HG03460 (cell line): ENCODE data around the gene RFWD3.
"Not testable (repeated sequence)": the region's sequence is repeated elsewhere in the genome, so short reads cannot be mapped to it uniquely, and the experiment has no call there.

Experiments used
- ATAC-seq: cut with Tn5 transposase; IDR thresholded peaks from one replicate; pipeline ENCODE4 v1.9.1; 2021; ENCODE audit not compliant: unreplicated experiment

RFWD3 gene

DNA sequence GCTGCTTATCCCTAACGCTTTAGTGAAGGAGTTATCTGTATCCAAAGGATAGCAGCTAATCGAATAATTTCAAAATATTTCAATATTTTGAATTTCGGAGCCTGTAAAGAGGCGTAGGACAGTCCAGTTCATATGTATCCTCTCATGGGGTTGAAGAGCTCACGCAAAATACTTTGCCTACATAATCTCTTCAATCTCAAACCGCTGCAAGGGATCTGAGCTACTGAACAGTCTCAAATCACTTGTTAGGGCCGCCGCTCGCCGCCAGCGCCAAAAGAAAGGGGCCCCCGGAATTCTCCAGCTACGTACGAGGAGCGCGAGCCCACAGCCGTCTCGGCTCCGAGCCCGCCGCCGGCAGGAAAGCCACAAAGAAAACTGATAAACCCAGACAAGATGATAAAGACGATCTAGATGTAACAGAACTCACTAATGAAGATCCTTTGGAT lies 601 bp upstream of the RFWD3 start:
- ATAC-seq: no peak

DNA sequence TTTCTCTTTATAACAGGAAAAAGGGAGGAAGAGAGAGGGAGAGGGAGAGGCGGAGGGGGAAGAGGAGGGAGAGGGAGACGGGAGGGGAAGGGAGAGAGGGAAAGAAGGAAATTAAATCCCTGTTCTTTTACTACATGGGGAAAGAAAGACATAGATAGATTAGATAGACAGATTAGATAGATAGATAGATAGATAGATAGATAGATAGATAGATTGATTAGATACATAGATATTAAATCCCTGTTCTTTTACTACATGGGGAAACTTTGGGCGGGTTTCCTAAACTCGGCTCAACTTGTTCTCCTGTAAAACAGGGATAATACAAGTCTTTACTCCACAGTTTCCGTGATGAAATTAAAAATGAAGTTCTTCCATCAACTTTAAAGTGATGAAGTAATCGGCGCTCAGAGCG lies 661 bp downstream of the RFWD3 start:
- no peak for ATAC-seq

DNA sequence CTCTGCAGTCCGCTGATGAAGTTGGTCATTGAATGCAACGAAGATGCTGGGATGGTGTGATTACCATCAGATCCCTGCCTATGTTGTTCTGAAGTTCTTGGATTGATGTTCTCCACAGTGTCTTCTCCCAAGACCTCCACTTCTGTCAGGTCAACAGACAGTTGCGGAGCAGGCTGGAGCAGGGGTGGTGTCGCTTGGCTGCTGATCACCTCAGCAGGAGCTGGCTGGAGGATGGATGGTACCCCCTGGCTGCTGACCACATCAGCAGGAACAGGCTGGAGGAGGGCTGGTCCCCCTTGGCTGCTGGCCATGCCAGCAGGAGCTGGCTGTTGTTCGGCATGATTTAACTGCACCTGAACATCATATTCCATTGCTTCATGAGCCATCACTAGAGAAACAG lies 5.6 kb downstream of the RFWD3 start:
- no peak for ATAC-seq

DNA sequence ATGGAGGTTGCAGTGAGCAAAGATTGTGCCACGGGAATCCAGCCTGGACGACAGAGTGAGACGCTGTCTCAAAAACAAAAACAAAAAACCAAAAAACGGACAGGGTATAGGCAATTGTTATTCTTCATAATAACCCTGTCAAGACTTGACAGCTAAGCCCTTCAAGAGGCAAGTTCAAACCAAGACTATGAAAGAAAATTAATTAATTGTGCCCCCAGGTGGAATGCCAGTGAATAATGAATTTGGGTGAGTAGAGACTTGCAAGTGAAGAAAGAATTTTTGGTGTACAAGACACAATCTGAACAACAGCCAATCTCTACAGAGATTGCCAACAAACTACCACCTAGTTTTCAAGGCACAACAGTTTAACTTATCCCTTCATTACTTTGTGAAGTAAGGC lies 6.3 kb downstream of the RFWD3 start:
- ATAC-seq: no peak

DNA sequence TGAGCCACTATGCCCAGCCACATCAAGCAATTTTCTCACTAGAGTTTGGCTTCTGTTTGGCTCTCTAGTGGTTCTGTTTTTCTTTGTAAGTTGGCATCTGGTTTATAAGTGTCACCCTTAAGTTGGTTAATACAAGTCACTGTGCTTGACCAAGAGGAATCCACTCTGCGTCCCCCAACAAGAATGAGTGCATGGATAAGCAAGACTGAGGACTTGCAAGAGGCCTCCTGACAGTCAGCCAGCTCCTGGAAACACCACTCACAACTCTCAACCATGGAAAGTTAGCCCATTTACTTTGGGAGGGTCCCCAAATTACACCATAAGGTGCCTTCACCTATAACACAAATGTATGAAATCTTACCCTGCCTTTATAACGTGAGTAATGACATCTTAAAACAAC lies 7.6 kb downstream of the RFWD3 start:
- ATAC-seq: no peak

- no peak for ATAC-seq
Observed at GRCh38 chr16:74657870-74658642, 8.6 kb downstream of the RFWD3 start.

- no peak for ATAC-seq
Observed at GRCh38 chr16:74654536-74655050, 12.1 kb downstream of the RFWD3 start.

DNA sequence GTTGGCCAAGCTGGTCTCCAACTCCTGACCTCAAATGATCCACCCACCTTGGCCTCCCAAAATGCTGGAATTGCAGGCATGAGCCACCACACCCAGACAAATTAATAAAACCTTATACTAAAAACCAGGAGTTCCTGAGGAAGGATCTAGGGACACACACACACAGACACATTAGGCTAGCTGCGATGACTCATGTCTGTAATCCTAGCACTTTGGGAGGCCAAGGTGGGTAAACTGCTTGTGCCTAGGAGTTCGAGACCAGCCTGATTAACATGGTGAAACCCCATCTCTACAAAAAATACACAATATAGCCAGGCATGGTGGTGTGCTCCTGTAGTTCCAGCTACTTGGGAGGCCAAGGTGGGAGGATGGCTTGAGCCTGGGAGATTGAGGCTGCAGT lies 13.8 kb downstream of the RFWD3 start:
- not testable (repeated sequence) for ATAC-seq

DNA sequence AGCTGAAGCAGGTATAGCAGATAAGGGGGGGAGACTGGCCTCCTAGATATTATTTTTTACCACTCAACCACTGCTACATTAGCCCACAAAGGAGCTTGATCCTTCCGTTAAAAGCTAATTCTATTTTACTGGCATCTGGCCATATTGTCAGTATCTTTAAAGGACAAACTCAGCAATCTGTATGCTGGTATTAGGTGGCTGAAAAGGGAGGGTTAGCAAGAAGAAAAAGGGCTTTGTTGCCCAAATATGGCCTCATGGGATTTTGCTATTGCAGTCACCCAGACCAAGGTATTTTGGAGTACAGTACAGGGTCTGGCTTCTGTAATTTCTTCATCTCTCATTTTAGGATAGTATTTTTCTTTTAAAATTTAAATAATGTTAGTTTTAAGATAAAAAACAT lies 14.4 kb downstream of the RFWD3 start:
- no peak for ATAC-seq

DNA sequence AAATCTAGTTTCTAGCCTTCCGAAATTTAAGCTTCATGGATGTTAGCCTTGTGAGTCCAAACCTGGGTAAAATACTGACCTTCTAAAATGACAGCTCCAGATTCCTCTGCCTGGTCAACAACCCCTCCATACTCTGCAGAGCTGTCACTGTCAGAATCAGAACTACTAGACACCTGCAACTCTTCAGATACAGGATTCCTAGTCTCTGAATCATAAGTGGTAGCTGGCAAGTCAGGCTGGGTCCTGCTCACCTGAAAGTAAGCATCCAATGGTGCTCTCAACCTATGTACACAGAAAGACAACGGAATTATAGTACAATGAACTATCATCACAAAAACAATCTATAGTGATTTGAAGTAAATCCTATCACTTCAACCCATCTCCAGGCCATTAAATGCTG lies 14.8 kb downstream of the RFWD3 start:
- no peak for ATAC-seq

GRCh38 chr16:74650966-74651567 lies 15.6 kb downstream of the RFWD3 start:
- ATAC-seq: no peak

- ATAC-seq: no peak
Observed at GRCh38 chr16:74649839-74650504, 16.7 kb downstream of the RFWD3 start.

DNA sequence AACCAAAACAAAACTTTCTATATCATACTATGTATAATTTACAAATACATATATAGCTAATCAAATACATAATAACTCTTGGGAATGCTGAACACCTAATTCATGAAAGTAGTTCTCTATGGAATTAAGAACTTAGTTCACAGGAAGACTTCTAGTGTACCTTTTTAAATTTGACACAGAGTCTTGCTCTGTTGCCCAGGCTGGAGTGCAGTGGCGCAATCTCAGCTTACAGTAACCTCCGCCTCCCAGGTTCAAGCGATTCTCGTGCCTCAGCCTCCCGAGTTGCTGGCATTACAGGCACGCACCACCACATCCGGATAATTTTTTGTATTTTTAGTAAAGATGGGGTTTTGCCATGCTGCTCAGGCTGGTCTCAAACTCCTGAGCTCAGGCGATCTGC lies 24.7 kb downstream of the RFWD3 start:
- no peak for ATAC-seq

- no peak for ATAC-seq
Observed at GRCh38 chr16:74637742-74638453, 28.8 kb downstream of the RFWD3 start.

DNA sequence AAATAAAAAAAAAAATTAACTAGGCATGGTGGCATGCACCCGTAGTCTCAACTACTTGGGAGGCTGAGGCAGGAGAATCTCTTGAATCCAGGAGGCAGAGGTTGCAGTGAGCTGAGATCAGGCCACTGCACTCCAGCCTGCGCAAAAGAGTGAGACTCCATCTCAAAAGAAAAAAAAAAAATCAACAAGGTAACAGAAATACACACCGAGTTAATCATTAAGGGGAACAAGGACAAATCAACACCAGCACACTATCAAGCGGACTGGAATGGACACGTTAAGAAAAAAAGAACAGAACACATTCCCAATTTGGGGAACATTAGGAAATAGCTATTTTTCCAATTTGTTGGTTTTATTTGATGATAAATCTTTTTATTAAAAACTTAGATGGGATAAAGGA lies 31.4 kb downstream of the RFWD3 start:
- ATAC-seq: no peak

- no peak for ATAC-seq
Observed at GRCh38 chr16:74633686-74634085, 33.0 kb downstream of the RFWD3 start.

DNA sequence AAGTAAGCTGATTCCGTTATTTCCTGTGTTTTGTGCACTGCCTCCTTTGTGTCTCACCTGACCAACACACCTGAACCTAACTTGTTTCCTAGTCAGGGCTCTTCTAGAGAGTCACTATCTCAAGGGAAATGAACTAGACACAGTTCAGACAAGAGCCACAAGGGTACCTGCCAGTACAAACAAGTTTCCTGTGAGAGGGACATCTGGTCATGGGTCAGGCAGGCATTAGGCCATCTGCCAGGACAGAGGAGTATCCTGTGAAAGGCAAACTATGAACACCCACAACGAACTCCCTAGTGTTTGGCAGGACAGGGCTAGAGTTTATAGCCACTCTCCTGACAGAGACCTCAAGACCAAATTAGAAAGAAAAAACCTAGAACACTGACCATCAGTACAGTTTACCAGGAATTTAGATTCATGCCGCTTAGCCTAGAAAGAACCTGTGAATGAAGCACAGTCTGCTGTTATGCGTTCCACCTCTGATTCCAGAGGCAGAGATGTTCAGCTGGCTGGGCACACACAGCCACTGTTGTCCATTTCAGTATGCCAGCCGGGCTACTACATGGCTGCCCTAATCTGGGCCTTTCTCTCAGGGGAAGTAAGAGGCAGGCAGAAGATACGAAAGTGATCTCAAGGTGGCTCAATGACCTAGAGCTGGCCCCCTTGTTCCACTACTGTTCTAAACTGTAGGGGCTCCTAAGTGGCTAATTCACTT lies 39.0 kb downstream of the RFWD3 start:
- ATAC-seq: peak; percentile 8

DNA sequence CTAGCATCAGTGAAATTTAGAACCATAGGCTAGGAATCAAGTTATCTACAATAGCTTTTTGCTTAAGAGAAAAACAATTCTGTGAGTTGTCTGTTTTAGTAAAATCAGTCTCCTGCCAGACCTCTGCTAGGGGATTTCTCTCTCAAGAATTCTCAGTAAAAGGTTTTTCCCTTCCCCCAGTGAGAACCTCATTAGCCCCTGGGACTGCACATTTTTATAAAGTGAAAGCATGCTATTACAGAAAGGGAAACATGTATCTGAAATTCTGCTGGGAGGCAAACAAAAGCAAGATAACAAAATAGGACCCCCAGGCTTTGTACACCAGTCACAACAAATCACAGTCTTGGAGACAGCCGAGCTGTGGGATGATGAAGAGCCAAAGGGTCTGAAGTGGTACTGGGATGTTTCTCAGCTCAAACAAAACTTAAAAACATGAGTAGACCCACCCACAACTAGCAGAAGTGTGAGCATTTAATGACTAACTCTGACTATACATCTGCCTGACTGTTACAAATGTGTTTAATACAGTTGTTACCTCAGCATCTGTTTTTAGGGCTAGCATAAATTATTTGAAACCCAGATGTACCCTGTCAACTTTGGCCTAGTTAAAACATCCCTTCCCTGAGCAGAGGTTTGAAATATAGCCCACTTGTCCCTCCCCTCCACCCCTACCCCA lies 39.8 kb downstream of the RFWD3 start:
- ATAC-seq: peak; percentile 51

- ATAC-seq: no peak
Observed at GRCh38 chr16:74625500-74626350, 41.0 kb downstream of the RFWD3 start.
